ENCODE results near the gene LRRC42.

The LRRC42 gene

DNA sequence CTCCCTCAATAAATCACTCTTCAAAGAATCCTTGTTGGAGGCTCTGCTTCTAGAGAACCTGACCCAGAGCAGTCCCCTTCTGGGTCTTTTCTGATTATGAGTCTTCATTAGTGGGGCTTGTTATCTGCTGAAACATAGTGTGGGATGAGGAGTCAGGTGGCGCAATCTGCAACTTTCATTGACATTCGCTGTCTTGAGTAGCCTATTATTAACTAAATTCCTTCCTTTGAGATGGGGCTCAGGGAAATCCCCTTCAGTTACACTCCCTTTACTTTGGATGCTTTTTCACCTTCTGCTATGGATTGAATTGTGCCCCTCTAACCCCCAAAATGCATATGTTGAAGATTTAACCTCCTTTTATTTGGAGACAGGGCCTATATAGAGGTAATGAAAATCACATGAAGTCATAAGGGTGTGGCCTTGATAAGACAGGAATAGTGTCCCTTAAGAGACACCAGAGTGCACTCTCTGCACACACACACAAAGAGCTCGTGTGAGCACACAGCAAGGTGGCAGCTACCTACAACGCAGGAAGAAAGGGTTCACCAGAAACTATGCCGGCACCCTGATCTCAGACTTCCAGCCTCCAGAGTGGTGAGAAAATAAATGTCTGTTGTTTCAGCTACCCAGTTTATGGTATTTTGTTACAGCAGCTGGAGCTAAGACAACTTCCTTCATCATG is 32.7 kb upstream of the LRRC42 start:
- Histone ChIP-seq H3K9me3 (ENCODE audit: control insufficient read depth, insufficient read depth, low read length) (no peaks in the 10 kb centered on the region), H3K4me3 (ENCODE audit: low read length) (no peak overlapping the region), H3K27ac (ENCODE audit: low read length) (no peak overlapping the region), H3K4me1 (ENCODE audit: control insufficient read depth, insufficient read depth, low read length) (peaks cover 1% of the 10 kb centered on the region; the same call in 1 of the 2 replicates), H3K36me3 (ENCODE audit: control insufficient read depth, insufficient read depth, low read length) (no peaks in the 10 kb centered on the region), H3K27me3 (ENCODE audit: control insufficient read depth, insufficient read depth, low read length) (no peaks in the 10 kb centered on the region)
- no CpG with 5 or more reads among the region's 5 CpGs for WGBS (ENCODE audit: insufficient coverage, insufficient read length)
- no peak for DNase-seq (ENCODE audit: low read depth, low spot score)

DNA sequence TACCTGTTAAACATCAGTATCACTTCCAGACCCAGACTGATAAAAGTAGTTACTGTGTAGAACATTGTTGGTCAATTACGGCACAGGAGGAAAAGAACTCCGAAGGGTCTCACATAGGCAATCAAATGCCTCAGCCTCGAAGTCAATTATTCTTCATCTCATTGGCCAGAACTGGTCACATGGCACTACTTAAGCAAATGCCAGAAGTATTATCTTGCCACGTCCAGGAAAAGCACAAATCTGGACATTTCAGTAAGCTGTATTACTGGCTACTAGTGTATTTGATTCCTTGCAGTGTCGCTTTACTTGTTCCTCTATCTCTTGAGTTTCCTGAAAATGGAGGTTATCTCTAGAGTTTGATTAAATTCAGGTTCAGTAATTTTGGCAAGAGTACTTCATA is 27.8 kb upstream of the LRRC42 start:
- no peaks in the 10 kb centered on the region for H3K36me3 ChIP-seq (ENCODE audit: control insufficient read depth, insufficient read depth, low read length)
- peaks cover 1% of the 10 kb centered on the region; the same call in 1 of the 2 replicates for H3K4me1 ChIP-seq (ENCODE audit: control insufficient read depth, insufficient read depth, low read length)
- no peaks in the 10 kb centered on the region for H3K9me3 ChIP-seq (ENCODE audit: control insufficient read depth, insufficient read depth, low read length)
- WGBS (ENCODE audit: insufficient coverage, insufficient read length), result no CpG with 5 or more reads among the region's 5 CpGs
- H3K4me3 ChIP-seq (ENCODE audit: low read length), result no peak overlapping the region
- no peak overlapping the region for H3K27ac ChIP-seq (ENCODE audit: low read length)
- no peak for DNase-seq (ENCODE audit: low read depth, low spot score)
- H3K27me3 ChIP-seq (ENCODE audit: control insufficient read depth, insufficient read depth, low read length), result no peaks in the 10 kb centered on the region

DNA sequence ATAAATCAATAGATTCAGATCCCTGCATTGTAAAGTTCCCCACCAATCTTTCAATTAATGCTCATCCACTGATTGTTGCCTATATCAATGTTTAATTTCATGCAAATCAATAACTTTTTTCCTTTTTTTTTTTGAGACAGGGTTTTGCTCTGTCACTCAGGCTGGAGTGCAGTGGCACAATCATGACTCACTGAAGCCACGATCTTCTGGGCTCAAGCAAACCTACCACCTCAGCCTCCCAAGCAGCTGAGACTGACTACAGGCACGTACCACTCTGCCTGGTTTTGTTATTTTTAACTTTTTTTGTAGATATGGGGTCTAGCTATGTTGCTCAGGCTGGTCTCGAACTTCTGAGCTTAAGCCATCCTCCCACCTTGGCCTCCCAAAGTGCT is 26.5 kb upstream of the LRRC42 start:
- no peaks in the 10 kb centered on the region for H3K36me3 ChIP-seq (ENCODE audit: control insufficient read depth, insufficient read depth, low read length)
- no peak overlapping the region for H3K27ac ChIP-seq (ENCODE audit: low read length)
- no peak for DNase-seq (ENCODE audit: low read depth, low spot score)
- H3K4me3 ChIP-seq (ENCODE audit: low read length), result no peak overlapping the region
- no peaks in the 10 kb centered on the region for H3K9me3 ChIP-seq (ENCODE audit: control insufficient read depth, insufficient read depth, low read length)
- WGBS (ENCODE audit: insufficient coverage, insufficient read length), result no CpG with 5 or more reads among the region's 3 CpGs
- H3K27me3 ChIP-seq (ENCODE audit: control insufficient read depth, insufficient read depth, low read length), result no peaks in the 10 kb centered on the region
- no peaks in the 10 kb centered on the region for H3K4me1 ChIP-seq (ENCODE audit: control insufficient read depth, insufficient read depth, low read length)

DNA sequence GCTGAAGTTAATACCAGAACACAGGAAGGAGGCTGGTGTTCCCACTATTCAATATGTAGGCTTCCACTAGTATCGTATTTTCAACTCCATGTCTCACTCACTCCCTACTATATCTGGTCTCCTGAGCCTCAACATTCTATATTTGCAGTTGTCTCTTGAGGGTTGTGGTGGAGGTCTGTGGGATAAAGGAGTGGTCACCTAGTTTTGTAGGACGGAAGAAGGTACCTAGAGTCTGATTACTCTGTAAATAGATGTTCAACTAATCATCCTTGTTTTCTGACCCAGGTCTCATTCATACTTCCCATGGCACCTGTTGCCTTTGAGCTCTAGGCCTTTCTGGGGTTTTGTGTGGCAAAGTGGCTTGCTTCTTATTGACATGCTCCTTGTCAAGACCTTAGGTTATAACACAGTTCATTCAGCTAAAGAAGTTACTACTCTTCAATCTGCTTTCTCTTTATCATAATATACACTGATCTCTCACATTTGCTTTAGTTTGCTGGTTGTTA is 18.7 kb upstream of the LRRC42 start:
- Histone ChIP-seq H3K27me3 (ENCODE audit: control insufficient read depth, insufficient read depth, low read length) (no peaks in the 10 kb centered on the region), H3K4me1 (ENCODE audit: control insufficient read depth, insufficient read depth, low read length) (no peaks in the 10 kb centered on the region), H3K36me3 (ENCODE audit: control insufficient read depth, insufficient read depth, low read length) (no peaks in the 10 kb centered on the region), H3K27ac (ENCODE audit: low read length) (no peak overlapping the region), H3K4me3 (ENCODE audit: low read length) (no peak overlapping the region), H3K9me3 (ENCODE audit: control insufficient read depth, insufficient read depth, low read length) (no peaks in the 10 kb centered on the region)
- WGBS (ENCODE audit: insufficient coverage, insufficient read length), result no CpG with 5 or more reads among the region's 2 CpGs
- no peak for DNase-seq (ENCODE audit: low read depth, low spot score)

DNA sequence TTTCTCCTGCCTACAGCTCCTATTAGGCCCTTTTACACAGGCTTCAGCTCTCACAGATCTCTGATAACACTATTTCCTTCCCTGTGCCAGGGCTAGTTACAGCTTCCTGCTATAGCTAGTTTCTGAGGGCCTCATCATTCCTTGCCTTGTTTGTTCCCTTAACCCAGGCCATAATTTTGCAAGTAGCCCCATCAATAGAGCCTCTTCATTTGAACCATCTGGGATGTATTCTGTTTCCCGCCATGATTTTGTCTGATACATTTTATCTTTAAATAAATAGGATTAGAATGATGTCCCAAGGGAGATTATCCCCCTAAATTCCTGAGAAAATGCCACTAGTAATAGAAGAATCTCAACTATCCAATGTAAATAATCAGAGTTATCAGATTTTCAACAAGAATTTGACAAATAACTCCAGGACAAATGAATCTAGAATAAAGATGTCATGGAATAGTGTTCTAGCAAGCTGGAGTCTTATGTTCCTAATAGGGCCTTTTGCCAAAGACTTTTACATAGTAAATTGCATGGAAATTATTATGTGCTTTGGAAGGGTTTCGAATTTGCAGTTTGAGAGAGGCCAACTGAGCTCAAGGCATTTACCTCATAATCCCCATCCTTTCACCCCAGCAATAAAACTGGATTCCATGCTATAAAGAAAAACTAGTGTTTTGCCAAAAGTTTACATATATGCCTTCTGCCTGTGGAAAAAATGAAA is 16.7 kb upstream of the LRRC42 start:
- Histone ChIP-seq H3K4me1 (ENCODE audit: control insufficient read depth, insufficient read depth, low read length) (no peaks in the 10 kb centered on the region), H3K36me3 (ENCODE audit: control insufficient read depth, insufficient read depth, low read length) (no peaks in the 10 kb centered on the region), H3K9me3 (ENCODE audit: control insufficient read depth, insufficient read depth, low read length) (no peaks in the 10 kb centered on the region), H3K27me3 (ENCODE audit: control insufficient read depth, insufficient read depth, low read length) (no peaks in the 10 kb centered on the region), H3K4me3 (ENCODE audit: low read length) (no peak overlapping the region), H3K27ac (ENCODE audit: low read length) (no peak overlapping the region)
- no CpG with 5 or more reads among the region's 2 CpGs for WGBS (ENCODE audit: insufficient coverage, insufficient read length)
- DNase-seq (ENCODE audit: low read depth, low spot score), result no peak

DNA sequence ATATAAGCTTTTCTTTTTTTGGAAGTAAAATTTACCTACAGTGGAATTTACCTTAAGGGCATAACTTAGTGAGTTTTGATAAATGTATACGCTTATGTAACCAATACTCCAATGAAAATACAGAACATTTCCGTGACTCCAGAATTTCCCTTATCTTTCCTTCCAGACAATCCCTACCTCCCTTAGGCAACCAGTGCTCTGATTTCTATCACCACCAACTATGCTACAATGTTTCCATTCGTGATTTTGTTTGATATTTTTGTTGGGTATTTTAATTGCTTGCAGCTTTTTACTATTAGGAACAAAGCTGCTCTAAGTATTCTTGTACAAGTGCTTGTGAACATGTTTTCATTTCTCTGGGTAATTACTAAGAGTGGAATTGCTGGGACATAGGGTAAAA is 15.2 kb upstream of the LRRC42 start:
- Histone ChIP-seq H3K4me1 (ENCODE audit: control insufficient read depth, insufficient read depth, low read length) (no peaks in the 10 kb centered on the region), H3K27me3 (ENCODE audit: control insufficient read depth, insufficient read depth, low read length) (no peaks in the 10 kb centered on the region), H3K9me3 (ENCODE audit: control insufficient read depth, insufficient read depth, low read length) (no peaks in the 10 kb centered on the region), H3K27ac (ENCODE audit: low read length) (no peak overlapping the region), H3K36me3 (ENCODE audit: control insufficient read depth, insufficient read depth, low read length) (no peaks in the 10 kb centered on the region), H3K4me3 (ENCODE audit: low read length) (no peak overlapping the region)
- DNase-seq (ENCODE audit: low read depth, low spot score), result no peak
- no CpG with 5 or more reads among the region's 3 CpGs for WGBS (ENCODE audit: insufficient coverage, insufficient read length)

DNA sequence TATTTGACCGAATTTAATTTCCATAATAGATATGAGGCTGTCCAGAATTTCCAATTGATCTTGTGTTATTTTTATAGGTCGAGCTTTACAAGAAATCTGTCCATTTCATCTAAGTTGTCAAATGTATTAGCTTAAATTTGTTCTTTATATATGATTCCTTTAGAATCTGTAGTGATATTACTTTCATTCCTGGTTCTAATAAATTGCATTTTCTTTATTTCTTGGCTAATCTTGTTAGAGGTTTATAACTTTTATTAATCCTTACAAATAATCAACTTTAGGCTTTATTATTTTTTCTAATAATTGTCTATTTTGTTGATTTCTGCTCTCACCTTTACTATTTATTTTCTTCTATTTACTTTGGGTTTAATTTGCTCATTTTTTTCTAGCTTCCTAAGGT is 14.6 kb upstream of the LRRC42 start:
- Histone ChIP-seq H3K4me1 (ENCODE audit: control insufficient read depth, insufficient read depth, low read length) (no peaks in the 10 kb centered on the region), H3K27me3 (ENCODE audit: control insufficient read depth, insufficient read depth, low read length) (no peaks in the 10 kb centered on the region), H3K27ac (ENCODE audit: low read length) (no peak overlapping the region), H3K9me3 (ENCODE audit: control insufficient read depth, insufficient read depth, low read length) (no peaks in the 10 kb centered on the region), H3K36me3 (ENCODE audit: control insufficient read depth, insufficient read depth, low read length) (no peaks in the 10 kb centered on the region), H3K4me3 (ENCODE audit: low read length) (no peak overlapping the region)
- no CpG with 5 or more reads among the region's 2 CpGs for WGBS (ENCODE audit: insufficient coverage, insufficient read length)
- DNase-seq (ENCODE audit: low read depth, low spot score), result no peak

DNA sequence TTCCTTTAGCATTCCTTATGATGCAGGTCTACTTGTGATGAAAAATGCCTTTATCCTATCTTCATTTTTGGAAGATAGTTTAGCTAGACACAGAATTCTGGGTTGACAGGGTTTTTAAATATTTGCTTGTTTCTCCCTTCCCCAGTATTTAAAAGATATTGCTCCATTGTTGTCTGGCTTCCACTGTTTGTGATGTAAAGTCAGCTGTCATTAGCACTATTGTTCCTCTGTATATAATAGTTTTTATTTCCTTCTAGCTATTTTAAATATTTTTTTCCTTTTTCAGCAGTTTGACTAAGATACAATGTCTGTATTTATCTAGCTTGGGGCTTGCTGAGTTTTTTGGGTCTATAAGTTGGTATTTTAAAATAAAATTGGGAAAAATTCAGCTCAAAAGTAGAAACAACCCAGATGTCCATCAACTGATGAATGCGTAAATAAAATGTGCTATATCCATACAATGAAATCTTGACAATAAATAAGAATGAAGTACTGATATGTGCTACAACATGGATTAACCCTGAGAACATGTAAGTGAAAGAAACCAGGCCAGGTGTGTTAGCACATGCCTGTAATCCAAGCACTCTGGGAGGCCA is 11.9 kb upstream of the LRRC42 start:
- H3K27me3 ChIP-seq (ENCODE audit: control insufficient read depth, insufficient read depth, low read length), result no peaks in the 10 kb centered on the region
- H3K4me3 ChIP-seq (ENCODE audit: low read length), result no peak overlapping the region
- H3K4me1 ChIP-seq (ENCODE audit: control insufficient read depth, insufficient read depth, low read length), result no peaks in the 10 kb centered on the region
- no peak for DNase-seq (ENCODE audit: low read depth, low spot score)
- no peaks in the 10 kb centered on the region for H3K9me3 ChIP-seq (ENCODE audit: control insufficient read depth, insufficient read depth, low read length)
- no peak overlapping the region for H3K27ac ChIP-seq (ENCODE audit: low read length)
- WGBS (ENCODE audit: insufficient coverage, insufficient read length), result no CpG with 5 or more reads among the region's 1 CpG
- H3K36me3 ChIP-seq (ENCODE audit: control insufficient read depth, insufficient read depth, low read length), result no peaks in the 10 kb centered on the region

DNA sequence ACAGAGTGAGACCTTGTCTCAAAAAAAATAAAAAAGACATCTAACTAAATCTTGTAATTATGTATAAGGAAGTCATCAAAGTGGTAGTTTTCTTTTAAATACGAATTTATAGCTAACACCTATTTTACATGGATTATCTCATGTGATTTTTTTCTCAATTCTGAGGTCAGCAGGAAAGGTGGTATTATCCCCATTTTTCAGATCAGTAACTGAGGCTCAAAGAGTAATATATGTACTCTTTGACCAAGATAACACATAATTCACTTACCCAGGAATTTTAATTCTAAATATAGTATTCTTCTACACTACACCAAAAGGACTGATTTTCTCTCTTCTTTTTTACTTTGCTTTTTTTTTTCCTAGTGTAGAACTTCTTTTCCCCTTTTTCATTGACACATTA is 9.7 kb upstream of the LRRC42 start:
- H3K27ac ChIP-seq (ENCODE audit: low read length), result no peak overlapping the region
- no peaks in the 10 kb centered on the region for H3K27me3 ChIP-seq (ENCODE audit: control insufficient read depth, insufficient read depth, low read length)
- no peak overlapping the region for H3K4me3 ChIP-seq (ENCODE audit: low read length)
- no peaks in the 10 kb centered on the region for H3K4me1 ChIP-seq (ENCODE audit: control insufficient read depth, insufficient read depth, low read length)
- DNase-seq (ENCODE audit: low read depth, low spot score), result no peak
- whole genome bisulfite sequencing (ENCODE audit: insufficient coverage, insufficient read length), result no CpG with 5 or more reads among the region's 1 CpG
- no peaks in the 10 kb centered on the region for H3K36me3 ChIP-seq (ENCODE audit: control insufficient read depth, insufficient read depth, low read length)
- no peaks in the 10 kb centered on the region for H3K9me3 ChIP-seq (ENCODE audit: control insufficient read depth, insufficient read depth, low read length)

DNA sequence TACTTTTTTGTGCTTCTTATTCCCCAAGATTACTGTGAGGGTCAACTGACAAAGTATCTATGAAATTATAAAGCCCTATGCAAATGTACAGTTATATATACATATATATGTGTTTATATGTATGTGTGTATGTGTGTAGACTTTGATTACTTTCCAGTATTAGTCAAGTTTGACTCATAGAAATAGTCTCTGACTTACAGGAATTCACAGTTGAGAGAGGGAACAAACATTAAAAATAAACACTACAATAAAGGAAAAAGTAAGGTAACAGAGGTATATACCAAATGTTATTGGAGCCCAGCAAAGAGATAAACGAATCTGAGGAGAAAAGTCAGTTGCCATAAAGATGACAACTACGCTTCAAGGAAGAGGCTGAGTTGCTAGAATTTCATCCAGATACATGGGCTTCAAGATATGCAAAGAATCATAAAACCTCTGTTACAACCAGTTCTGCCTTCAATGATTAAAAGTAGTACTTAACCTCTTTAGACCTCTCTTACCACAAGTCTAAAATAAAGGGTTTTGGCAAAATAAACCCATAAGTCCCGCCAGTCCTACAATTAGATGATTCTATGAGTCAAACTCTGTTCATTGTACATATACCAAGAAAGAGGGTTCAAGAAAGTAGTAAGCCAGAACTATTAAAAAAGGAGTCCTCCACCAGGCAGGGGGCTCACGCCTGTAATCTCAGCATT is 7.9 kb upstream of the LRRC42 start:
- no CpG with 5 or more reads among the region's 4 CpGs for WGBS (ENCODE audit: insufficient coverage, insufficient read length)
- Histone ChIP-seq H3K4me3 (ENCODE audit: low read length) (no peak overlapping the region), H3K27me3 (ENCODE audit: control insufficient read depth, insufficient read depth, low read length) (no peaks in the 10 kb centered on the region), H3K4me1 (ENCODE audit: control insufficient read depth, insufficient read depth, low read length) (no peaks in the 10 kb centered on the region), H3K27ac (ENCODE audit: low read length) (no peak overlapping the region), H3K36me3 (ENCODE audit: control insufficient read depth, insufficient read depth, low read length) (no peaks in the 10 kb centered on the region), H3K9me3 (ENCODE audit: control insufficient read depth, insufficient read depth, low read length) (no peaks in the 10 kb centered on the region)
- DNase-seq (ENCODE audit: low read depth, low spot score), result no peak
